B cell (primary cell): ENCODE results near the gene DTX3. TPM values are rescaled to one million over a fixed set of nuclear protein-coding genes. Genes with fewer than 3 reads are reported as not detected.

ENCODE experiments used
- ATAC-seq: fragments of 200-7000 bp; cut with Tn5 transposase; one replicate; pipeline ENCODE4 v1.10.0; 2021; ENCODE audit warnings: low read depth, mild to moderate bottlenecking, moderate number of reproducible peaks, moderate library complexity
- CTCF ChIA-PET: fragments of 350-600 bp; sonication (Branson Sonifier 250); formaldehyde crosslinking; loops from one replicate; lab custom pipeline; 2021; ENCODE audit warnings: antibody characterized with exemption, inconsistent platforms; lab: Charles Lee
- POLR2A ChIA-PET: fragments of 350-600 bp; sonication (Branson Sonifier 250); formaldehyde crosslinking; loops from one replicate; lab custom pipeline; 2021; ENCODE audit warnings: antibody characterized with exemption; lab: Charles Lee
- DNase-seq: peaks from one replicate; pipeline ENCODE4 v3.0.0; 2013
- H2AFZ ChIP-seq: 2 replicates; pipeline ENCODE4 v1.6.1; 2012; ENCODE audit warnings: mild to moderate bottlenecking, low read depth, low read length; ENCODE audit not compliant: insufficient read depth, poor library complexity, severe bottlenecking
- H3K27ac ChIP-seq, 2 donors: 1 replicate in 1 of 2; 2 replicates in 1 of 2; pipeline ENCODE4 v1.5.1; 2012 to 2013; ENCODE audit warnings: low read length in 2 of 2, mild to moderate bottlenecking in 2 of 2, moderate library complexity in 1 of 2
- H3K27me3 ChIP-seq, 4 experiments: fragments of 200-600 bp in 1 of 4; sonication (generic) in 1 of 4; replicated peaks in 1 of 4; 1 replicate in 2 of 4; 2 replicates in 2 of 4; pipeline versions ENCODE4 v1.6.1 to v1.7.0; 2013 to 2016; ENCODE audit warnings: low read length in 3 of 4, mild to moderate bottlenecking in 2 of 4, mixed read lengths in 1 of 4, moderate library complexity in 1 of 4; ENCODE audit not compliant: insufficient read depth in 4 of 4, control insufficient read depth in 3 of 4; ENCODE audit errors: control extremely low read depth in 1 of 4
- H3K36me3 ChIP-seq, 2 experiments: replicated peaks in 1 of 2; 1 replicate in 1 of 2; 2 replicates in 1 of 2; pipeline versions ENCODE4 v1.6.1 to v1.7.1; 2013; ENCODE audit warnings: low read length in 1 of 2; ENCODE audit not compliant: insufficient read depth in 2 of 2, control insufficient read depth in 1 of 2; ENCODE audit errors: control extremely low read depth in 1 of 2, extremely low read depth in 1 of 2
- H3K4me1 ChIP-seq, 2 donors: fragments of 200-600 bp in 1 of 2; sonication (generic) in 1 of 2; 1 replicate in 1 of 2; 2 replicates in 1 of 2; pipeline versions ENCODE4 v1.5.1 to v1.6.1; 2013 to 2017; ENCODE audit warnings: low read length in 2 of 2; ENCODE audit not compliant: control insufficient read depth in 2 of 2, insufficient read depth in 2 of 2
- H3K4me2 ChIP-seq: replicated peaks from 2 replicates; pipeline ENCODE3; 2012; ENCODE audit warnings: mild to moderate bottlenecking, low read depth, low read length; ENCODE audit not compliant: poor library complexity, severe bottlenecking
- H3K4me3 ChIP-seq, 5 experiments: fragments of 200-600 bp in 1 of 5; sonication (generic) in 1 of 5; 1 replicate in 3 of 5; 2 replicates in 2 of 5; pipeline versions ENCODE4 v1.5.1 to v1.7.0; 2011 to 2016; ENCODE audit warnings: low read length in 4 of 5, mild to moderate bottlenecking in 4 of 5, low read depth in 2 of 5, control low read depth in 1 of 5, moderate library complexity in 1 of 5; ENCODE audit not compliant: insufficient read depth in 1 of 5; ENCODE audit errors: control extremely low read depth in 1 of 5, extremely low read depth in 1 of 5
- H3K79me2 ChIP-seq: fragments of 200-600 bp; sonication (generic); one replicate; pipeline ENCODE4 v1.6.0; 2016; ENCODE audit warnings: low read length; ENCODE audit not compliant: control insufficient read depth, insufficient read depth
- H3K9ac ChIP-seq: fragments of 200-600 bp; sonication (generic); 2 replicates; pipeline ENCODE4 v1.6.1; 2017; ENCODE audit warnings: mild to moderate bottlenecking, low read length, moderate library complexity
- H3K9me3 ChIP-seq, 3 donors: one replicate each; pipeline versions ENCODE4 v1.6.1 to v1.7.1; 2013; ENCODE audit warnings: low read length in 2 of 3; ENCODE audit not compliant: control insufficient read depth in 2 of 3, insufficient read depth in 1 of 3; ENCODE audit errors: control extremely low read depth in 1 of 3
- H4K20me1 ChIP-seq: 2 replicates; pipeline ENCODE4 v1.6.0; 2012; ENCODE audit warnings: mild to moderate bottlenecking, low read length; ENCODE audit not compliant: insufficient read depth, control insufficient read depth, poor library complexity, severe bottlenecking
- H3K27ac Mint-ChIP-seq: one replicate; pipeline ENCODE4 v1.8.0; 2021; ENCODE audit warnings: mixed read lengths
- H3K27me3 Mint-ChIP-seq: one replicate; pipeline ENCODE4 v1.8.0; 2021; ENCODE audit warnings: mixed read lengths
- H3K4me1 Mint-ChIP-seq: one replicate; pipeline ENCODE4 v1.8.0; 2021; ENCODE audit warnings: mixed read lengths
- H3K4me3 Mint-ChIP-seq: one replicate; pipeline ENCODE4 v1.8.0; 2021; ENCODE audit warnings: mixed read lengths
- H3K9me3 Mint-ChIP-seq: one replicate; pipeline ENCODE4 v1.8.0; 2022; ENCODE audit warnings: mixed read lengths; ENCODE audit not compliant: insufficient read depth
- CTCF ChIP-seq: fragments of 200-600 bp; IDR thresholded peaks from one replicate; pipeline ENCODE4 v1.8.0; 2022; ENCODE audit warnings: antibody characterized with exemption, mild to moderate bottlenecking
- EZH2 ChIP-seq: IDR thresholded peaks from 2 replicates; pipeline ENCODE4 v1.6.1; 2012; ENCODE audit warnings: borderline replicate concordance, low read depth, mild to moderate bottlenecking, moderate library complexity, low read length; ENCODE audit not compliant: insufficient read depth, poor library complexity, severe bottlenecking
- WGBS: methylation state at CpG from one replicate; pipeline ENCODE4 v1.1.5; 2013; ENCODE audit warnings: missing lambda C conversion rate; ENCODE audit not compliant: insufficient coverage; 5-methylcytosine and 5-hydroxymethylcytosine counted together
- intact Hi-C: fragments of 100-400 bp; cut with micrococcal nuclease; formaldehyde crosslinking; loops from one replicate; pipeline ENCODE4 v1.10.0; 2022
- polyA plus RNA-seq: library from polyadenylated mRNA; depleted of rRNA; stranded (reverse); fragments of >200 nt; gene quantifications from 2 replicates; pipeline ENCODE4 v1.2.3, GENCODE V29; 2012
- total RNA-seq, 2 donors: library from RNA; stranded (reverse); fragments of 120-200 nt in 1 of 2; gene quantifications; 1 replicate in 1 of 2; 2 replicates in 1 of 2; pipeline versions ENCODE4 v1.2.3 to v1.2.4, GENCODE V29; 2013 to 2022

The DTX3 gene
- total and polyA plus RNA-seq, 2 donors (not counting 1 experiment from before 2014, with no cell fraction given) = 3.5 to 7.3 TPM

GRCh38 chr12:57632073-57632957 is 27.7 kb downstream of the DTX3 start:
- intact Hi-C loops = loop anchor here (2.0 to 5.0 kb wide), 3 partner anchors 18 to 110 kb away; partner anchors contain the start of gene OS9
- Histone ChIP-seq H3K36me3 (no peaks in the 10 kb centered on the region), H3K4me3 (peak overlapping the region in 4 of 5 experiments; percentile 40 to 75 (median 56)), H3K27me3 (peaks cover 0 to 74% (median 47%) of the 10 kb centered on the region in 4 experiments), H3K9me3 (peaks cover 0 to 8% (median 0%) of the 10 kb centered on the region in 3 donors), H3K4me1 (peaks cover 26 to 30% of the 10 kb centered on the region in 2 donors), H3K9ac (peak overlapping the region; percentile 75), H3K4me2 (peak overlapping the region; percentile 99), H4K20me1 (no peaks in the 10 kb centered on the region), H2AFZ (peak overlapping the region; percentile 80), H3K79me2 (no peaks in the 10 kb centered on the region), H3K27ac (no peak overlapping the region)
- peaks cover 51% of the 10 kb centered on the region for H3K27me3 Mint-ChIP-seq
- H3K9me3 Mint-ChIP-seq = no peaks in the 10 kb centered on the region
- no peak for TF ChIP-seq EZH2
- TF ChIP-seq CTCF = no peak
- H3K27ac Mint-ChIP-seq = no peak overlapping the region
- peak; percentile 64 for DNase-seq
- peak overlapping the region; percentile 77 for H3K4me3 Mint-ChIP-seq
- POLR2A ChIA-PET = no interaction called here
- H3K4me1 Mint-ChIP-seq = peaks cover 22% of the 10 kb centered on the region
- WGBS = under 1% methylated on average over 64 of the region's 67 CpGs
- ATAC-seq = peak; percentile 8
- CTCF ChIA-PET = interaction anchor here (0.7 to 2.3 kb wide), 14 partner anchors 10 to 173 kb away, joined by 3 to 20 read pairs (median 6); partner anchors contain the start of genes OS9 and PIP4K2C
